ENCODE results near the gene TRAK1.
"Not testable (repeated sequence)": the region's sequence is repeated elsewhere in the genome, so short reads cannot be mapped to it uniquely, and the experiment has no call there.

The TRAK1 gene, protein sequence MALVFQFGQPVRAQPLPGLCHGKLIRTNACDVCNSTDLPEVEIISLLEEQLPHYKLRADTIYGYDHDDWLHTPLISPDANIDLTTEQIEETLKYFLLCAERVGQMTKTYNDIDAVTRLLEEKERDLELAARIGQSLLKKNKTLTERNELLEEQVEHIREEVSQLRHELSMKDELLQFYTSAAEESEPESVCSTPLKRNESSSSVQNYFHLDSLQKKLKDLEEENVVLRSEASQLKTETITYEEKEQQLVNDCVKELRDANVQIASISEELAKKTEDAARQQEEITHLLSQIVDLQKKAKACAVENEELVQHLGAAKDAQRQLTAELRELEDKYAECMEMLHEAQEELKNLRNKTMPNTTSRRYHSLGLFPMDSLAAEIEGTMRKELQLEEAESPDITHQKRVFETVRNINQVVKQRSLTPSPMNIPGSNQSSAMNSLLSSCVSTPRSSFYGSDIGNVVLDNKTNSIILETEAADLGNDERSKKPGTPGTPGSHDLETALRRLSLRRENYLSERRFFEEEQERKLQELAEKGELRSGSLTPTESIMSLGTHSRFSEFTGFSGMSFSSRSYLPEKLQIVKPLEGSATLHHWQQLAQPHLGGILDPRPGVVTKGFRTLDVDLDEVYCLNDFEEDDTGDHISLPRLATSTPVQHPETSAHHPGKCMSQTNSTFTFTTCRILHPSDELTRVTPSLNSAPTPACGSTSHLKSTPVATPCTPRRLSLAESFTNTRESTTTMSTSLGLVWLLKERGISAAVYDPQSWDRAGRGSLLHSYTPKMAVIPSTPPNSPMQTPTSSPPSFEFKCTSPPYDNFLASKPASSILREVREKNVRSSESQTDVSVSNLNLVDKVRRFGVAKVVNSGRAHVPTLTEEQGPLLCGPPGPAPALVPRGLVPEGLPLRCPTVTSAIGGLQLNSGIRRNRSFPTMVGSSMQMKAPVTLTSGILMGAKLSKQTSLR

DNA sequence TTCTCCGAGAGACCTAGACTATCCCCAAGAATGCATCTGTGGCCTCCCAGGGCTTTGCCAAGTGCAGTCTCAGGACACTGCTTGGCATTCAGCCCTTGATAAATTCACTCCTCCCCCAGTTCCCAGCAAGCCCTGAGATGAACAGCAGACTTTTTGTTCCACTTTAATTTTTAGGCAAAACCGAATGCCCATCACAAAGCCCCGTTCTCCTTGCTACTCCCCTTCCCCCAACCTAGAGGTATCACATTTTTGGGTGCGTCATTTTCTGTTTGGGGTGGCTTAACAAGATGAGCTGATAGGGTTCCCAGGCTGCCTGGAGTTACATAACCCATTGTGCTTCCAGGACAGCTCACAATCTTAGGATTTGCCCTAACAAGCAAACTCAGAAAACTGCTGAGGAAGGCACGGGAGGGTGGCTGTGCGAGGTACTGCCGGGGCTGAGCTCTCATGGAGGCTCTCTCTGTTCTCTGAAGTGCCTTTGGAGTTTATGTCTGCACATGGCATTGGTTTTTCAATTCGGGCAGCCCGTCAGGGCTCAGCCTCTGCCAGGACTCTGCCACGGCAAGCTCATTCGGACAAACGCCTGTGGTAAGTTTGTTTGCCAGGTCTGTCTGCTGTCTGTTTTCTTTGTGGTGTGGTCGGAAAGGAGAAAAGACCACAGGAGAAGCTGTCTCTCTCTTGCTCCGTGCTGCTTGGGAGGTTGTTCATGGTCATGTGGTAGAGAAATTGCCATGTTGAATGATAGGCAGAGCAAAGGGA is at the start of gene TRAK1:
Gene TRAK1 (plus strand): TSS at position 385 of the 759 bp plus-strand sequence. CDS start 113 bp downstream, at position 498.
- TF ChIP-seq, protein P1, sequence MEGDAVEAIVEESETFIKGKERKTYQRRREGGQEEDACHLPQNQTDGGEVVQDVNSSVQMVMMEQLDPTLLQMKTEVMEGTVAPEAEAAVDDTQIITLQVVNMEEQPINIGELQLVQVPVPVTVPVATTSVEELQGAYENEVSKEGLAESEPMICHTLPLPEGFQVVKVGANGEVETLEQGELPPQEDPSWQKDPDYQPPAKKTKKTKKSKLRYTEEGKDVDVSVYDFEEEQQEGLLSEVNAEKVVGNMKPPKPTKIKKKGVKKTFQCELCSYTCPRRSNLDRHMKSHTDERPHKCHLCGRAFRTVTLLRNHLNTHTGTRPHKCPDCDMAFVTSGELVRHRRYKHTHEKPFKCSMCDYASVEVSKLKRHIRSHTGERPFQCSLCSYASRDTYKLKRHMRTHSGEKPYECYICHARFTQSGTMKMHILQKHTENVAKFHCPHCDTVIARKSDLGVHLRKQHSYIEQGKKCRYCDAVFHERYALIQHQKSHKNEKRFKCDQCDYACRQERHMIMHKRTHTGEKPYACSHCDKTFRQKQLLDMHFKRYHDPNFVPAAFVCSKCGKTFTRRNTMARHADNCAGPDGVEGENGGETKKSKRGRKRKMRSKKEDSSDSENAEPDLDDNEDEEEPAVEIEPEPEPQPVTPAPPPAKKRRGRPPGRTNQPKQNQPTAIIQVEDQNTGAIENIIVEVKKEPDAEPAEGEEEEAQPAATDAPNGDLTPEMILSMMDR (conservative IDR thresholded peaks at IDR 0.05; ENCODE audit: low read length) = no peak
- H3K4me3 ChIP-seq (ENCODE audit: low read length) = peak within 1 kb of the TSS; percentile 67
- peak; percentile 91 for DNase-seq (ENCODE audit: low read depth)

DNA sequence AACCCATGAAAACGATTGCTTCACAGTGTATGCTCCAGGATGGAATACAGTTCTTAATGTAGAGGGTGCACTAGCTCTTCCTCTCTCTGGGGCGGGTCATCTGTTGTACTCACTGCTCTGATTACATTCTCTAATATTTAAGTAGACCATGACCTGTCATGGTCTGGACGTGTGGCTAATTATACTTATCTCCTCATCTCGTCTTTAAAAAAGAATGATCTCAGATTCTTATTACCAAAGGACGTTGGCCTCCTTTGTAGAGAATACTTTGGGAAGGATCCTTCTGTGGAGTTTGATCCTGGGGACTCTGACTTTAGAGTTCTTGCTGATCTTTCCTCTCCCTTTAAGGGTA is 48.4 kb upstream of the TRAK1 start:
- no peak overlapping the region for H3K4me3 ChIP-seq (ENCODE audit: low read length)
- TF ChIP-seq, protein P1 (conservative IDR thresholded peaks at IDR 0.05; ENCODE audit: low read length) = no peak
- DNase-seq (ENCODE audit: low read depth) = peak; percentile 28

DNA sequence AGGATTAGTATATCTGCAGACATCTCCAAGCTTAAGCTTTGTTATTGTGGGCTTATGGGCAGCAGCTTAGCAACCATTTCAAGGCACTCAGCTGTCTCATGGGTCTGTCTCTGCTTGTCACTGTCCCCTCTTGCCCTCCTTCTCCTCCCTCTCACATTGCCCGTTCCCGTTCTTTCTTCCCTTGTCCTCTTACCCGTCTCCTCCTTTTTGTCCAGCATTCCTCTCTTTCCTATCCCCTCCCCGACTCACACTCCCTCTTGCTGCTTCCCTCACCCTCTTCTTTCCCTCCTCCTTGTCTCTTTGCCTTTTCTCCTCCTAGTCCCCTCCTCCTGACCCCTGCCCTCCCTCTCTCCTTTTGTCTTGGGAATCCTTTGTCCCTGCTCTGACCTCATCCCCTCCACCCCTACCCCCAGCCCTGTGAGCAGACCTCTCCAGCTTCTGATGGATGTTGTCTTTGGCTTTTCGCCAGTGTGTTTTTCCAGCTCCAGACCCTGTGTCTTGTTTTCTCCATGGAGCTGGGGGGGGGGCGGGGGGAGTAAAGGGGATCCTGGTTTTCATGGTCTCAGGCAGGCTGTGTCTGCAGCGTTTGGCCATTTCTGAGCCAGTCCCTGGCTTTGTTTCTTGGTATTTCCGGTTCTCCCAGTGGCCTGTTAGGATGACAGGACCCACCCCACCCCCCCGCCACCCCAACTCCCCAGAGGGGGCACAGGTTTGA is 47.9 kb upstream of the TRAK1 start:
- H3K4me3 ChIP-seq (ENCODE audit: low read length) = peak overlapping the region; percentile 23
- TF ChIP-seq, protein P1 (conservative IDR thresholded peaks at IDR 0.05; ENCODE audit: low read length) = no peak
- DNase-seq (ENCODE audit: low read depth) = peak; percentile 54

DNA sequence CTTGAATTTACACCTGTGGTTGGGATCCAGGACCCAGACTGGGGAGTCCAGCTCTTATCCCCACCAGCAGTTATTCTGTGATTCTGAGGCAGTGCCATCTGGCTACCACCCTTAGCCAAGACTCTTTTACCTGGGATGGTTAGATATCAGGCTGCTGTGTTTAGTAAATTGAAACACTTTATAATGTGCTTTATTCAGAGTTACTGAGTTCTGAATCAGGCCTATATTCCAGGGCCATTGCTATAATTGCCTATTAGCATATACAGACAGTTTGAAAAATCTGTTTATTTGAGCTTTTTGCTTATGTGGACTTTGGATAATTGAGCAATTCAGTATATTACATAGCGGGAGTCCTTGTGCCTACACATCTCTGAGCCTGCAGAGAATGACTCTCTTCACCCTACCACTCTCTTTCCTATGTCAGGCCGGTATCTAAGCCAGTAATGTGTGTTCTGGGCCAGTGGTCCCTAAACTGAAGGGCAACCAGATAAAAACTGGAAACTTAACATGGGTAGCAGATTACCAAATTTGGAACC is 45.4 kb upstream of the TRAK1 start:
- no peak overlapping the region for H3K4me3 ChIP-seq (ENCODE audit: low read length)
- TF ChIP-seq, protein P1 (conservative IDR thresholded peaks at IDR 0.05; ENCODE audit: low read length) = no peak
- no peak for DNase-seq (ENCODE audit: low read depth)

DNA sequence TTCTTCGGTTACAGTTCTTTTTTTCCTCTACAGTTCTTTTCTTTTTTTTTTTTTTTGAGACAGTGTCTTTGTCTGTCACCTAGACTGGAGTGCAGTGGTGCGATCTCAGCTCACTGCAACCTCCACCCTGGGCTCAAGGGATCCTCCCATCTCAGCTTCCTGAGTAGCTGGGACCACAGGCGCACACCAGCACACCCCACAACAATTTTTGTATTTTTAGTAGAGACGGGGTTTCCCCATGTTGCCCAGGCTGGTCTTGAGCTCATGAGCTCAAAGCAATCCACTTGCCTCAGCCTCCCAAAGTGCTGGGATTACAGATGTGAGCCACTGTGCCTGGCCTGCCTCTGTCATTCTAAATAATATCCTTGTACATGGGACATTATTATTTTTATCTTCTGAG is 42.6 kb upstream of the TRAK1 start:
- H3K4me3 ChIP-seq (ENCODE audit: low read length); DNase-seq (ENCODE audit: low read depth): not testable (repeated sequence)

DNA sequence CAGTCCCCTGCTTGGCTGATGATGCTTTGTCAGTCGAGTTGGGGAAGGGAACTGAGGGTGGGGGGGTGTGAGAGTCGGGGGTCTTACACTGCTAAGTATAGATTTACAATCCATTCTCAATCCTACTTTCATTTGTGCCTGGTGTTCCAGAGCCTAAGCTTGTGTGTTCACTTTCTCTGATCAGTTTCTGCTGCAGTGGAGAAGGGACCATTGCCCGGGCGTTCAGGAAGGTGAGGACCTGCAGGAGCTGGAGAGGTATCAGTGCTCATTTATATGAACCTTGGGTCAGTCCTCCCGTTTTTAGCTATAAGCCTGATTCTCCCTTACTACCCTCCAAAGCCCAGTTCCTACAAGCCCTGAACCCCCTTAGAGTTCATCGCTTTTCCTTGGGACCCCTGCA is 41.0 kb upstream of the TRAK1 start:
- H3K4me3 ChIP-seq (ENCODE audit: low read length) = no peak overlapping the region
- no peak for DNase-seq (ENCODE audit: low read depth)
- TF ChIP-seq, protein P1 (conservative IDR thresholded peaks at IDR 0.05; ENCODE audit: low read length) = no peak

All from AG10803 (cell line).